Measurements from ENCODE around the gene MED12L. TPM values are rescaled to one million over a fixed set of nuclear protein-coding genes. Genes with fewer than 3 reads are reported as not detected.

MED12L gene
- total RNA-seq, 1 experiment from 2014 or later = 6.4 TPM

- TF ChIP-seq ZBTB33 (IDR thresholded peaks at IDR 0.05; ENCODE audit: extremely low read depth, insufficient replicate concordance, low read length) (no peak), FOSL1 (IDR thresholded peaks at IDR 0.05; ENCODE audit: low read depth) (no peak), POLR2AphosphoS5 (IDR thresholded peaks at IDR 0.05; ENCODE audit: low read depth, low read length) (no peak), SRF (IDR thresholded peaks at IDR 0.05; ENCODE audit: low read depth) (no peak), ZFX (IDR thresholded peaks at IDR 0.05) (no peak), RAD21 (IDR thresholded peaks at IDR 0.05; ENCODE audit: low read depth) (no peak)
Observed at GRCh38 chr3:151047636-151048035, 37.8 kb upstream of the MED12L start (continued).

- Histone ChIP-seq H3K9me3 (ENCODE audit: control insufficient read depth in 1 of 2, insufficient read depth in 1 of 2, low read depth in 1 of 2, low read length in 2 of 2) (no peaks in the 10 kb centered on the region; a peak in 1 of 4 replicates), H3K79me2 (ENCODE audit: insufficient read depth, low read length) (no peaks in the 10 kb centered on the region), H3K4me2 (ENCODE audit: low read length) (no peak overlapping the region), H3K27me3 (ENCODE audit: insufficient read depth, low read length) (no peaks in the 10 kb centered on the region), H3K9ac (ENCODE audit: low read length) (no peak overlapping the region), H4K20me1 (ENCODE audit: insufficient read depth) (no peaks in the 10 kb centered on the region), H3K4me3 (replicated peaks in 1 of 2; ENCODE audit: low read depth in 1 of 2, low read length in 2 of 2) (no peak overlapping the region), H3K9me2 (ENCODE audit: insufficient read depth) (no peaks in the 10 kb centered on the region), H3K36me3 (ENCODE audit: control insufficient read depth in 1 of 2, insufficient read depth in 2 of 2, low read length in 2 of 2) (no peaks in the 10 kb centered on the region), H2AFZ (ENCODE audit: low read depth, low read length, poor library complexity, severe bottlenecking) (no peak overlapping the region), H3K4me1 (ENCODE audit: control insufficient read depth in 1 of 2, insufficient read depth in 2 of 2, low read length in 2 of 2) (no peaks in the 10 kb centered on the region), H3K27ac (ENCODE audit: low read depth, low read length) (no peak overlapping the region)
- RAD21 ChIA-PET (ENCODE audit: low non-redundant PET in 1 of 2, low total read pairs in 2 of 2, uncharacterized antibody in 2 of 2, unreplicated experiment in 2 of 2) = no interaction called here
- CTCF ChIA-PET = no interaction called here
- DNase-seq (ENCODE audit: low read depth, low spot score) (no peak), ATAC-seq (no peak)
- POLR2A ChIA-PET = no interaction called here
- no TSS peak for BruUV-seq (replicated peaks)
- intact Hi-C loops (cut with micrococcal nuclease) = no loop called here
- TF ChIP-seq ZBTB33 (IDR thresholded peaks at IDR 0.05; ENCODE audit: extremely low read depth, insufficient replicate concordance, low read length) (no peak), CTCF (IDR thresholded peaks at IDR 0.05 in 2 of 3, conservative IDR thresholded peaks at IDR 0.05 in 1 of 3; ENCODE audit: borderline replicate concordance in 1 of 3, insufficient read depth in 1 of 3, low read depth in 2 of 3, low read length in 2 of 3) (no peak), JUND (IDR thresholded peaks at IDR 0.05) (no peak), FOSL1 (IDR thresholded peaks at IDR 0.05; ENCODE audit: low read depth) (no peak), EZH2phosphoT487 (IDR thresholded peaks at IDR 0.05; ENCODE audit: borderline replicate concordance) (no peak), POLR2A (IDR thresholded peaks at IDR 0.05; ENCODE audit: borderline replicate concordance, extremely low read depth, insufficient read depth, insufficient read length) (no peak), SRF (IDR thresholded peaks at IDR 0.05; ENCODE audit: low read depth) (no peak), SIN3A (IDR thresholded peaks at IDR 0.05; ENCODE audit: low read depth) (no peak), SP1 (IDR thresholded peaks at IDR 0.05; ENCODE audit: low read depth) (no peak), CBX3 (IDR thresholded peaks at IDR 0.05; ENCODE audit: low read depth) (no peak), RAD21 (IDR thresholded peaks at IDR 0.05; ENCODE audit: low read depth) (no peak; the same call in 1 of the 2 replicates), EZH2 (IDR thresholded peaks at IDR 0.05) (no peak), POLR2AphosphoS5 (IDR thresholded peaks at IDR 0.05; ENCODE audit: low read depth, low read length) (no peak), ELF1 (IDR thresholded peaks at IDR 0.05; ENCODE audit: borderline replicate concordance, low read depth) (no peak)
Observed at GRCh38 chr3:151051533-151051932, 33.9 kb upstream of the MED12L start.
